Measurements from ENCODE around the gene CDIPT.

CDIPT gene

DNA sequence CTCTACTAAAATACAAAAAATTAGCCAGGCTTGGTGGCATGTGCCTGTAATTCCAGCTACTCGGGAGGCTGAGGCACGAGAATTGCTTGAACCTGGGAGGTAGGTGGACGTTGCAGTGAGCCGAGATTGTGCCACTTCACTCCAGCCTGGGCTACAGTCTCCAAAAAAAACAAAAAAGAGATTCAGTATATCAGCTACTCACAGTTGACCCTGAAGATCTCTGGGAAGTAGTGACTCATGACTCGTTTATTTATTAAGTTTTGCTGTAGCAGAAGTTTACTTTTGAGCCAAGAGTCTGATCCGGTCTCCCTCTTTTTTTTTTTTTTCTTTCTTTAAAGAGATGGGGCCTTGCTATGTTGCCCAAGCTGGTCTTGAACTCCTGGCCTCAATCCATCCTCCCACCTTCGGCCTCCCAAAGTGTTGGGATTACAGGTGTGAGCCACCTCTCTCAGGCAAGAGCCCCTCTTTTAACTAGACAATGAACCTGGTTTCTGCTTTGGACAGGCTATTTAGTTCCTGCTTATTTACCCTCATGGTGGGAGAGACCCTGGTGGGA lies 38.4 kb downstream of the CDIPT start:
- DNase-seq: peak; percentile 8

DNA sequence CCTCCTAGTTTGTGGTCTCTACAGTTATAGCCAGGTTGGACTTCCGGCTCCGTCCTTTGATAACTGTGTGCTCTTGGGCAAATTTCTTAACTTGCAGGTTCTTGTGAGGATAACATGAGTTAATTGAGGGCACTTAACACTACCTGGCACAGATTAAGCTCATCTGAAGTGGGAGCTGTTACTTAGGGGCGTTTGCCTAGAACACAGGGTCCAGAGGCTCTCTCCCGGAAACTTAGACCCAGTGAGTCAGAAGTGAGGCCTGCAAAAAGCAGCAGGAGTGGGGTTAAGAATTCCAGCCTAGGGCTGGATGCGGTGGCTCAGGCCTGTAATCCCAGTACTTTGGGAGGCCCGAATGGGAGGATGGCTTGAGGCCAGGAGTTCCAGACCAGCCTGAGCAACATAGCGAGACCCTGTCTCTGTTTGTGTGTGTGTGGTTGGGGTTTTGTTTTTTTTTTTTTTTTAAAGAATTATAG lies 41.3 kb downstream of the CDIPT start:
- peak; percentile 16 for DNase-seq

DNA sequence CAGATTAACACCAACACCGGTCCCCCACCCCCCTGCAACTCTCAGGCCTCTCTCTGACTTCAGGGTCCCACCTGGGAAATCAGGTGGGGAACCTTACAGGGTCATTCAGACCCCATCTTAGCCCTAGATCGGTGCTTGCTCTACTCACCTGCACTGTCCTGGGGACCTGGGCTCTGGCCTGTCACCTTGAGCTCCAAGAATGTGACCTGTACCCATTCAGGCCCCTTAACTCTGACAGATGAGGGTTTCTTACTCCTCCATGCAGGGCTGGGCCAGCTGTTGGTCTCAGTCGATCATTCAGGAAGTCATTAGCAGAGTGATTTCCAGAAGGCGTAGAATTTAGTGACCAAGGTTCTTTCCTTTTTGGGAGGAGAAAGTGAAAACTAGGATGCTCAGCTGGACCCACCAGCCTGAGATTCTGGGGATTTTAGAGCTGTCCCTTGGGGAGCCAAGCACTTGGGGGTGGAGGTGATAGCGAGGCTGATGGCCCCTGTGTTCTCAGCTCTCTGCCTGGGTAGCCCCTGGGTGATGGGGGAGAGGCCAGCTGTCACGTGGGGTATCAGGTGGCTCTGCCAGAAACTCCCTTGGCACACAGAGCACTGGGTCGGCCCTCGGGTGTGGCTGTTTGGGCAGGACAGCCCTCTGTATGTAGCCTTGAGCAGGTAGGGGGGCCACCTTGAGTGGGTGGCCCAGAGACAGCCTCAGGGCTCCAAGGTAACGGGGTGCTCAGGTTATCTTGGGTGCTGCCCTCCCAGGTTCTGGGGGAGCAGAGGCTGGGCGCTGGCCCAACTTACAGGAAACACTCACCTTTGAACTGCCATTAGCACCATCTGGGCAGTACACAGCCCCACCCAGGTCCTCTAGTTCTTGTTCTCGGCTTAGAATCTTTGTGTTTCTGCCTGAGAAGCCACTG lies 42.0 kb downstream of the CDIPT start:
- DNase-seq: no peak

DNA sequence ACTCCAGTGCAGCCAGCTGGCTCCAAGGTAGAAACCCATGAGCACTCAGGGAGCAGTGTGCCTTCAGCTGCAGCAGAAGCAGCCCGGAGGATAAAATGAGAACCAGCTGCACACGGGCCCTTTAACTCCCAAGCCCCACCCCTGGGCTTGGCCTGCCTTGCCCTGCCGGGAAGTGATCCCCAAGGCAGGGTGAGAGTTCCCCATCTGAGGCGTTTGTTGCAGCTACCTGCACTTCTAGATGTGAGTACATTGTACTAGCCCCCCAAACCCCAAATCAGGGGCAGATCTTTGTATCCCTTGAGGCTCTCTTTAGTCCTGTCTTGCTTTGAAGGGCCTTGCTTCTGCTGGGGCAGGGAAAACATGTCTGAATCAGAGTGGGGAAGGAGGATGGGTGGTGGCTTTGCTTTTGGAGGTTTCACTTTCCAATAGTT lies 42.7 kb downstream of the CDIPT start, which contains the start of gene MVP:
Gene MVP (plus strand): TSS at position 192 of the 431 bp plus-strand sequence. CDS start 10,088 bp downstream, outside the sequence.
- DNase-seq: peak; percentile 49

DNA sequence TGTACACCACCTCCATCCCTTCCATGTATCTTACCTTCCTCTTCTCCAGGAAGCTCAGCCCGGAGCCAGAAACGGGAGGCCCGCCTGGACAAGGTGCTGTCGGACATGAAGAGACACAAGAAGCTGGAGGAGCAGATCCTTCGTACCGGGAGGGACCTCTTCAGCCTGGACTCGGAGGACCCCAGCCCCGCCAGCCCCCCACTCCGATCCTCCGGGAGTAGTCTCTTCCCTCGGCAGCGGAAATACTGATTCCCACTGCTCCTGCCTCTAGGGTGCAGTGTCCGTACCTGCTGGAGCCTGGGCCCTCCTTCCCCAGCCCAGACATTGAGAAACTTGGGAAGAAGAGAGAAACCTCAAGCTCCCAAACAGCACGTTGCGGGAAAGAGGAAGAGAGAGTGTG lies 43.5 kb downstream of the CDIPT start:
- no peak for DNase-seq

DNA sequence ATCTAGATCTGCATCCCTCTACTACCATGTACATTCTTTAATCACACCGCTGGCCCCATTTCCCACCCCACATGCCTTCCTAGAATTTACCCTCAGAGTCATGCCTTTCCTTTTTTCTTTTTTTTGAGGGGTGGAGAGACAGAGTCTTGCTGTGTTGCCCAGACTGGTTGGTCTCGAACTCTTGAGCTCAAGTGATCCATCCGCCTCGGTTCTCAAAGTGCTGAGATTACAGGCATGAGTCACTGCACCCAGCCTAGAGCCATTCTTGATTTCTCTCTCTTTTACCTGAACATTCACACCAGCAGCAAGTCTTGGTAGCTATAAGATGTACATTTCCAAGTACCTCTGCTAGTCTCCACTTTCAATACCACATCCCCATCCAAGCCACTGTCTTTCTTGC lies 44.9 kb downstream of the CDIPT start:
- no peak for DNase-seq

DNA sequence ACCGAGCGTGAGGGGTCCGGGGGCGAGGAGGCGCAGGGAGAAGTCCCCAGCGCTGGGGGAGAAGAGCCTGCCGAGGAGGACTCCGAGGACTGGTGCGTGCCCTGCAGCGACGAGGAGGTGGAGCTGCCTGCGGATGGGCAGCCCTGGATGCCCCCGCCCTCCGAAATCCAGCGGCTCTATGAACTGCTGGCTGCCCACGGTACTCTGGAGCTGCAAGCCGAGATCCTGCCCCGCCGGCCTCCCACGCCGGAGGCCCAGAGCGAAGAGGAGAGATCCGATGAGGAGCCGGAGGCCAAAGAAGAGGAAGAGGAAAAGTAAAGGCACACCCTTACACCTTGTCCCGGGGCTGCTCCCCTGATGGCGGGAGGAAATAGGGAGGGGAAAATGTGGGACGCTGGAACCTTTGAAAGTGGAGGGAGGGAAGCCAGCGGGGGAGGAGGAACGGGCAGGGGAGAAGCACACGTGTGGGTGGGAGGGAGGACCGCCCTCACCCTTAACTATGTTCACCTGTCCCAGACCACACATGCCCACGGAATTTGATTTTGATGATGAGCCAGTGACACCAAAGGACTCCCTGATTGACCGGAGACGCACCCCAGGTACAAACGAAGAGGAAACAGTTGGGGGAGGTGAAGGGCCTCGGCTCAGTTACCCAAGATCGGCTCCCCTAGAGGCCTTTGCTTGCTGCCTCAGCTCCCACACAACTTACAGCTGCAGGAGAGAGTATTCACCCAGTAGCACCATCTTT lies 46.2 kb downstream of the CDIPT start:
- peak; percentile 72 for DNase-seq

DNA sequence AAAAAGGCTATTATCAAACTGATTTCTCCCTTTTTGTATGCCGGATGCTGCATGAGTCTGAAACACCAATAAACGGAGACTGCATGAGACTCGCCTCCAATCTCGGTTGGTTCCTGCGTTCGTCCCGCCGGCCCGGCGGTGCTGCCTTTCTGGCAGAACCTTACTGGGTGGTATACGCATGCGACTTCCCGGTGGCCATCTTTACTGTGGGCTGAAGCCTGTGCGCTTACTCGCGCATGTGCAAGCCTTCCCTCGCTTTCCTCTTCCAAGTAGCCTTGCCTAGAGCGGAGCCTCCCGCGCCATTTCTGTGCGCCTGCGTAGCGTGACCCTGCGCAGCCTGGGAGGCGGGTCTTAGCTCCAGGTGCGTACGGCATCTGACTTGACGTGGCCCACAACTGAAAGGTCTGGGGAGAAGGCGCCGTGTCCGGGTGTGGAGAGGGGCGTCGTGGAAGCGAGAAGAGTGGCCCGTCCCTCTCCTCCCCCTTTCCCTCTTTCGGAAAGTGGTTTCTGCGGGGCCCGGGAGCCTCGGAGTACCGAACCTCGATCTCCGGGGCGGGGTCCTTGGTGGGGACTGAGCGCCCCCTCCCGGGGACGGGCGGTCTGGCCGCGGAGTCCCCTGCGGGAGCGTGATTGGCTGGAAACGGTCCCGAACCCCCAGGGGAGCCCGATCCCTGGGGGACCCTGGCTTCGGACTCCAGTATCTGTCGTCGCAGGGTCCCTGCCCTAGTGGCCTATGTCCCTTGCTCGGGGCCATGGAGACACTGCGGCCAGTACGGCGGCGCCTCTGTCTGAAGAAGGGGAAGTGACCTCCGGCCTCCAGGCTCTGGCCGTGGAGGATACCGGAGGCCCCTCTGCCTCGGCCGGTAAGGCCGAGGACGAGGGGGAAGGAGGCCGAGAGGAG lies 47.0 kb downstream of the CDIPT start, which contains the start of gene PAGR1:
Gene PAGR1 (plus strand): TSS at position 360 of the 901 bp plus-strand sequence. CDS start 374 bp downstream, at position 734.
- DNase-seq: peak; percentile 100

DNA sequence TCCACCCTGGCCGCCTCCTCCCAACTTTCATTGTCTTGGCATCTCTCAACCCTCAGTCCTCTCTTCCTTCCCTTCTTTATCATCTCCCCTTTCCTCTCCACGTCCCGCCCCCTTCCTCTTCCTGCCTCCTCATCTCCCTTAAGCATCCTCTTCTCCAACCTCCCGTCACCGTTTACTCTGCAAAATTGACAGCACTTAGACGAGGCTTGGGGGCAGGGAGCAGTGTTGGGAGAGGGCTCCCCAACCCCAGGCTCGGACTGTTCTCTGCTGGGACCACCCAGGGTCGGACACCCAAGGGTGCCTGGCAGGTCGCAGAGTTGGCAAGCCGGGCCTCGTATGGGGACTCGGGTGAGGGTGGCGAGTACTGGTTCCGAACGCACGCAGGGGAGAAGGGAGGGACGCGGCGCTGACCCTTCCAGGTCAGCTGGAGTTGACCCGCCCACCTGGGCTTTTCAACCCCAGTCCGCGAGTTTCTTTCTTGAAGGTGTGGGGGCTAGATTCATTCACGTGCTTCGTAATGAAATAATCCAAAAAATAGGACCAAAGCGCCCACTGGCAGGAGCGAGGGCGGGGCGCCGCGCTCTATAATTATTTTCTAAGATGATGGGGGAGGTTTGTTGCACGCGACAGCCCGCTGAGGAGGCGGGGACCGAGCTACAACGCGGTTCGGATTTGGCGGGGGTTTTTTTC lies 47.8 kb downstream of the CDIPT start:
- no peak for DNase-seq

DNA sequence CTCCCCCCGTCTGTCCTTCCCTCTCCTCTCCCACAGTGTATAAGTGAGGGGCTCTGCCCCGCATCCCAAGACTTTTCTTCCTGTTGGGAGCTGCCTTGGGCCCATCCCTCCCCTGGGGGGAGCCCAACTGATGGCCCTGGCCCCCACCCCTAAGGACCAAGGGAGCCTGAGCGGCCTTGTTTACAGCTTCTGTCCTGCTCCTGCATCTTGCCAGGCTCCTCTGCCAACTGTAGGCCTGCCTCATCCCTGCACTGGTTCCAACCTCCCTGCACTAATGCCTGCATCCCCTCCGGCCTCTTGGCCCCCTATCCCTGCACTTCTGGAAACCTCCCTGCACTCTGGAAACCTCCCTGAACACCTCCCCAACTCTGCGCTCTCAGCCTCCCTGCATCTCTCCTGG lies 48.4 kb downstream of the CDIPT start:
- no peak for DNase-seq

DNA sequence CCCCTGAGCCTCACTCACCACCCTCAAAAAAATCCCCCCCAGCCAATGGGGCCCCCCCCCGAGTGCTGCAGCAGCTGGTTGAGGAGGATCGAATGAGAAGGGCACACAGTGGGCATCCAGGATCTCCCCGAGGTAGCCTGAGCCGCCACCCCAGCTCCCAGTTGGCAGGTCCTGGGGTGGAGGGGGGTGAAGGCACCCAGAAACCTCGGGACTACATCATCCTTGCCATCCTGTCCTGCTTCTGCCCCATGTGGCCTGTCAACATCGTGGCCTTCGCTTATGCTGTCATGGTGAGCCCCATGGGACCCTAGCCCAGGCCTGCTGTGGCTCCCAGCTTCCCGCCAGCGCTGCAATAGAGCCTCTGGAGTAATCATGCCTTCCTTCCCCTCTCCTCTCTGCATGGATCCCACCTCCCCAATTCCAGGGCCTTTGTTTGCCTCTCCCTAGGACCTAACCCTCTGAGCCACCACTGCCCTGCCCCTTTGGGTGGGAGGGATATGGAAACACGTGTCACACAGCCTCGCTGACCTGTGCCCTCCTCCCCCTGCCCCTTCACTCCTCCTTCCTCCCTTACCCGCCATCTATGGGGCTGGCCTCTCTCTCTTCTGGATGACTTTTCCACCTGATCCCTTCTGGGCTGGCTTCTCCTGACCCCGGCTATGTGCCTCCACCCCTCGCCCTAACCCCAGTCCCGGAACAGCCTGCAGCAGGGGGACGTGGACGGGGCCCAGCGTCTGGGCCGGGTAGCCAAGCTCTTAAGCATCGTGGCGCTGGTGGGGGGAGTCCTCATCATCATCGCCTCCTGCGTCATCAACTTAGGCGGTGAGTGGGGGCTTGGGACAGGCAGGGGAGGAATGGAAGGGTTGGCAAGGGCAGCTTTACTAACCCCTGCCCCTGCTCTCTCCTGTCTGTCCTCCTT lies 49.1 kb downstream of the CDIPT start:
- peak; percentile 65 for DNase-seq

DNA sequence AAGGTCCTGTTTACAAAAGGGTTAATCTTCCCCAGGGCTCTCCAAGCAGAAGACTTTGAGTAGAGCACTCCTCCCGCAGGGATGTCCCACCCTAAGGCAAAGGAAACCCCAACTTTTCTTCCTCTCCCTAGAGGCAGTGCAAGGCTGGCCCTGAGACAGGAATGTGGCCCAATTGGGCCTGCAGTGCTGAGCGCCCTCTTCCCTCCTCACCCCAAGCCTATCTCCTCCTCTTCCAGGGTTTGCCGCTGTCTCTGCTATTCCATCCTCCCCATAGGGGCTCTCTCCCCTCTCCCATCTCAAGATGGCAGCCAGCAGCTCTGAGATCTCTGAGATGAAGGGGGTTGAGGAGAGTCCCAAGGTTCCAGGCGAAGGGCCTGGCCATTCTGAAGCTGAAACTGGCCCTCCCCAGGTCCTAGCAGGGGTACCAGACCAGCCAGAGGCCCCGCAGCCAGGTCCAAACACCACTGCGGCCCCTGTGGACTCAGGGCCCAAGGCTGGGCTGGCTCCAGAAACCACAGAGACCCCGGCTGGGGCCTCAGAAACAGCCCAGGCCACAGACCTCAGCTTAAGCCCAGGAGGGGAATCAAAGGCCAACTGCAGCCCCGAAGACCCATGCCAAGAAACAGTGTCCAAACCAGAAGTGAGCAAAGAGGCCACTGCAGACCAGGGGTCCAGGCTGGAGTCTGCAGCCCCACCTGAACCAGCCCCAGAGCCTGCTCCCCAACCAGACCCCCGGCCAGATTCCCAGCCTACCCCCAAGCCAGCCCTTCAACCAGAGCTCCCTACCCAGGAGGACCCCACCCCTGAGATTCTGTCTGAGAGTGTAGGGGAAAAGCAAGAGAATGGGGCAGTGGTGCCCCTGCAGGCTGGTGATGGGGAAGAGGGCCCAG lies 50.0 kb downstream of the CDIPT start:
- no peak for DNase-seq

DNA sequence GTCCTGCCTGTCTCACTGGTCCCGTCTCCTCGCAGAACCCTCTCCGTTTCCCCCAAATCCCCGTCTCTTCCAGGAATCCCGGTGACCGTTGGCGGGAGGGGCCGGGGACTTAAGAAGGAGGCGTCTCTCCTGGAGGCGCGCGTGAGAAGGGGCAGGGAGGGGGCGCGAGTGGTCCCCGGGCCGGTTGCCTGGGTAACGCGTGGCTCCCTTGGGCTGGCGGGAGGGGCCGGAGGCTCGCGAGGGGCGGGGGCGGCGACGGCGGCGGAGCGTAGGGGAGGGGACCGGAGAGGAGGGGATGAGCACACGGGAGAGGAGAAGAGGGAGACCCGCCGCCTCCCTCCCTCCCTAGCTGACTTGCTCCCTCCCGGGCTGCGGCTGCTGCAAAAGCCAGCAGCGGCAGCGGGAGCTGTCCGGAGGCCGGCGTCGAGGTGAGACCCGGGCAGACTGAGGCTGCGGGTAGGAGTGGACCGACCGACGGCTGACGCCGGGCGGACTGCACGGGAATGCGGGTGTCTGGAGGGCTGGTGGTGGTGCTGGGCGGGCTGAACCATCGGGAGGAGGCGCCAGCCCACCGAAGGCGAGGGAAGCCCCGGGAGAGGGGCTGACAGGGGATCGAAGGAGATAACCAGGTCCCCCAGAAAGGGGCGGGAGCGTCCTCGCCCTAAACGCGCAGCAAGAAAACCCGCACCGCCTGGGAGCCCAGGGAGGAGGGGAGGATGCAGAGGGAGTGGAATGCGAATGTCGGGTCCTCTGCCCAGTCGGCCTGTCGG lies 50.9 kb downstream of the CDIPT start, which contains the start of gene PRRT2:
Gene PRRT2 (plus strand): TSS at position 298 of the 770 bp plus-strand sequence. CDS start 862 bp downstream, outside the sequence.
- peak; percentile 96 for DNase-seq

DNA sequence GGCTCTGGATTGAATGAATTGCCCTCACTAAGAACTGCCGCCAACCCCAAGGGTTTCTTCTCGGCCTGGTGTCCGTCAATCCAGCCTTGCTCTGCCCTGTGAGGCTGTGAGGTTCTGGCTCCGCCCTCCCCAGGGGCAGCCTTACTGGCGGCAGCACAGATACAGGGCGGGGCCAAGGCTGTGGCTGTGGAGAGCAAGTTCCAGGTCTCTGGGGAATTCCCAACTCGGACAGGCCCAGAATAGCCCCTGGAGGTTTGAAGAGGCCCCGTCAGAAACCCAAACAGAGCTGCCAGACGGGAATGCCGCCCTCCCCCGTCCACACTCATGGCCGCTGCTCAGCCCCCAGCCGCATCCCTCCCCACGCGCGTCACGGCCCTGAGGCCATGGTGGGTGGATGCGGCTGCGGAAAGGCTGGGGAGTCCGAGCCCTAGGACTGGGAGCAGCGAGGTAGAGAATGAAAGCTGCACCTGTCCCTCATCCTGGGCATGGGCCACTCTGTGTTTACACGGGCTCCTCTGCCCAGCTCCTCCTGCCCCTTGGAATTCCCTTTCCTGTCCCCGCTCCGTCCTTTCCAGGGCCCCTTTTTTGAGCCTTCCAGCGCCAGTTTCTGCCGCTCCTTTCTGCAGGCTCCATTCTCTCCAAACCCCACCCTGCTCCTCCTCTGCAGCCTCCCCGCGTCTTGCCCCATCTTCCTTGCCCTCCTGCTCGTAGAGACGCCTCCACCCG lies 51.7 kb downstream of the CDIPT start:
- DNase-seq: peak; percentile 97

DNA sequence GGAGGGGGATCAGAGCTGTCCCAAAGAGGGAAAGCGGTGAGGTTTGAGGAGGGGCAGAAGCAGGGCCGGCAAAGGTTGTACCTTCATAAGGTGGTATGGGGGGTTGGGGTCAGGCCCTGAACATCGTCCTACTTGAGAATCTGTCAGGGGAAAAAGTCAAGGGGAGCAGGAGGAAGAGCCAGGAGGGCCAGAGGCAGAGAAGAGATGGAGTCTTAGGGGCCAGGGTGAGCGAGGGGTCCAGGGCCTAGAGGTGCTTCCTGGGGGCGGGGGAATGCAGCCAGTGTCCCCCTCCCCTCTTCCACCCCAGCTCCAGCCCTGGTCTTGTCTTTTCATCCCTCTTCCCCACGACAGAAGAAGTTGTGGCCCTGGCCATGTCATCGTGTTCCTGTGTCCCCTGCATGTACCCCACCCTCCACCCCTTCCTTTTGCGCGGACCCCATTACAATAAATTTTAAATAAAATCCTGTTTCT lies 52.3 kb downstream of the CDIPT start:
- no peak for DNase-seq

DNA sequence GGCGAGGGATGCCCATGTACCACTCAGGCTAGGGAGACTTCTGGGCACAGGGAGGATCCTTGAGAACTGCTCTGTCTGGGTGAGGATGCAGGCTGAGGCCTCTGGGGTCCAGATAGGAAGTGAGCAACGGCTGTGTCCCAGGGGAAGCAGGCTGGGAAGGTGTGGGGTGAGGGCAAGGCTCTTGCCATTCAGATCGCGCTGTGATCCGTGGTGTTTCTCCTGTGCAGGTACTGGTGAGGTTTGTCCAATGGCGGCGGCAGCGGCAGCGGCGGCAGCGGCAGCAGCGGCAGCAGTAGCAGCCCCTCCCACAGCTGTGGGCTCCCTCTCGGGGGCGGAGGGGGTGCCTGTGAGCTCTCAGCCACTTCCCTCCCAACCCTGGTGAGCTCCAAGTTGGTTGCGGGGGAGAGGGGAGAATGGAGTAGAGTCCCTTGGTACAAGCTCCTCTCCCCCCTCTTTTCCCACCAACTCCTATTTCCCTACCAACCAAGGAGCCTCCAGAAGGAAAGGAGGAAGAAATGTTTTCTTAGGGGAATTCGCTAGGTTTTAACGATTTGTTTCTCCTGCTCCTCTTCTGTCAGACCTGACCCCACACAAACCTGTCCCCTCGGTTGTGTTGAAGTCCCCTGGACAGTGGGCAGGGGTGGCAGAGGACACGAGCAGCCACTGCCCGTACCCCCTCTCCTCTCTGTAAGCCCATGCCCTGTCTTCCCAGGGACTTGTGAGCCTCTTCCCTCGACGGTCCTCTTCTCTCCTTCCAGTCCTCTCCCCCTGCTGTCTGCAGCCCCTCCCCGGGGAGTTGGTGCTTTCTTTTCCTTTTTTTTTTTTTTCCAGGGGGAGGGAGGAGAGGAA lies 53.0 kb downstream of the CDIPT start:
- DNase-seq: peak; percentile 54
